Suppressor macrophage (primary cell): ENCODE data around the gene MARCO.

Source experiments
- DNase-seq, 4 experiments: peaks; one replicate each; pipeline ENCODE4 v3.0.0-alpha.2; 2020 to 2022
- total RNA-seq, 17 experiments: gene quantifications; one replicate each; lab custom pipeline; 2026; ENCODE audit warnings: mixed read lengths in 6 of 17, inconsistent platforms in 3 of 17; lab: John Stamatoyannopoulos, UW

Gene MARCO
- 5.0 to 106 (median 18.3) reads per million in 17 experiments for total RNA-seq

DNA sequence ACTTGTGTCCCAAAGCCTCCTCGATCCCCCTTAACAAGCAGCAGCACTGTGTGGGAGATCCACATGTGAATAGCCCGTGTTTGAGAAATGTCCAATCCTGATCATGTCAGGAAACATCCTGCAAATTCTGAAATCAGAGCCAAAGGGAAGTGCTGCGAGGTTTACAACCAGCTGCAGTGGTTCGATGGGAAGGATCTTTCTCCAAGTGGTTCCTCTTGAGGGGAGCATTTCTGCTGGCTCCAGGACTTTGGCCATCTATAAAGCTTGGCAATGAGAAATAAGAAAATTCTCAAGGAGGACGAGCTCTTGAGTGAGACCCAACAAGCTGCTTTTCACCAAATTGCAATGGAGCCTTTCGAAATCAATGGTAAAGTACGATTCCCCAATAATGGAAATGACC, at the start of gene MARCO:
Gene MARCO (plus strand): TSS at position 164 of the 400 bp plus-strand sequence. CDS start 107 bp downstream, at position 271.
- DNase-seq: peak; percentile 45 to 74 (median 66)

- DNase-seq: no peak
Observed at GRCh38 chr2:118893100-118893499, 48.9 kb upstream of the MARCO start.

- DNase-seq: peak; percentile 35 to 91 (median 72)
Observed at GRCh38 chr2:118902266-118903028, 39.5 kb upstream of the MARCO start.

GRCh38 chr2:118903029-118903351, 39.0 kb upstream of the MARCO start:
- no peak for DNase-seq

- DNase-seq: peak in 3 of 4 experiments; percentile 42 to 58 (median 45)
Observed at GRCh38 chr2:118903551-118904479, 38.2 kb upstream of the MARCO start.

GRCh38 chr2:118905206-118905605, 36.8 kb upstream of the MARCO start:
- DNase-seq: no peak

DNA sequence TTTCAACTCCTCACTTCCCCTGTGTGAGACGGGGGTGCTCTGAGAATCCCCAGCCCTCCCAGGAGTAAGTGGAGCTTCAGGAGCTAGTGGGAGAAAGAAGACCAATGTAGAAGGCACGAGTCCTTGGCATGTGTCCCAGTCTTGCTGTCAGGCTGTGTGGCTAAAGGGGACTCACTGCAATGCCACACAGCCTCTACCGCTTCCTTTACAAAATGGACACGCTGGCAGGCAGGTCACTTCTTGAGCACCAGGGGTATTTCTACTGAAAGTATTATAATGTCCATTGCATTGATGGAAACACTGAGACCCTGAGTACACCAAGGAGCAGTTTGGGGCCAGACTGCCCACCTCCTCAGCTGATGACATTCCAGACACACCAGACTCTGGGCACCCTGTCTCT, 35.8 kb upstream of the MARCO start:
- no peak for DNase-seq

GRCh38 chr2:118907759-118908158, 34.2 kb upstream of the MARCO start:
- no peak for DNase-seq

DNA sequence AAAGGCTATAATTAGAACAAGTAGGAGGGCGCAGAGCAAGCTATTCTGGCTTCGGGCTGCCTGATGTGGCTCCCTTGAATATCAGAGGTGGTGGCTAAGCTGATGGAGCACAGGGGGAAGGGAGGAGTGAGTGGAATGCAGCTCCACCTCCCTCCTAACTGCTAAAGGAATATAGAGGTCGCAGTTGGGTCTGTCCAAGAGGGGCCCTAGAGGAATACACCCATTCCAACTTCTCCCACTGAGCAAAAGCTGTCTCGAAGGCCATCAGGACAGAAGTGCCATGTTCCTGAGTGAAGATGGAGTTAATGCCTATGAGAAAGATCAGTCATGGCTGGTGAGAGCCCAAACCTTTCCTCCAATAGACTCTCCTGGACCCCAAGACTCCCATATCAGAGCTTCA, 32.8 kb upstream of the MARCO start:
- DNase-seq: no peak

GRCh38 chr2:118911166-118911856, 30.7 kb upstream of the MARCO start:
- no peak for DNase-seq

DNA sequence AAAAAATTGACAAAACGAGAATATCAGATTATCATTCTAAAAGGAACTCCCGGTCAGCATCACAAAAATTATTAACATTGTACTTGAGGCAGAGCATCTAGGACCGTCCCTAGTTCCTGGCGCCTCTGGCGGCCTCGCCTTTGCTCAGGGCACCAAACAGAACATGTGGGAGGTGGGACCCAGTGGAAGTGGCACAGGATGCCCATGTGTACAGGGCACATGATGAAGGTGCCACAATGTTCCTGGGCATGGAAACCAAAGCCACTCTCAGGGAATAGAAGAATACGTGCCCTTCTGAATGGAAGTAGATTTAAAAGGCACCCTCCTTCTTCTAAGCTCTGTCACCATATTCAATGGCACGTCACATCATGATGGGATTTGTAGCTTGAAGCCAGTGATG, 30.1 kb upstream of the MARCO start:
- no peak for DNase-seq

DNA sequence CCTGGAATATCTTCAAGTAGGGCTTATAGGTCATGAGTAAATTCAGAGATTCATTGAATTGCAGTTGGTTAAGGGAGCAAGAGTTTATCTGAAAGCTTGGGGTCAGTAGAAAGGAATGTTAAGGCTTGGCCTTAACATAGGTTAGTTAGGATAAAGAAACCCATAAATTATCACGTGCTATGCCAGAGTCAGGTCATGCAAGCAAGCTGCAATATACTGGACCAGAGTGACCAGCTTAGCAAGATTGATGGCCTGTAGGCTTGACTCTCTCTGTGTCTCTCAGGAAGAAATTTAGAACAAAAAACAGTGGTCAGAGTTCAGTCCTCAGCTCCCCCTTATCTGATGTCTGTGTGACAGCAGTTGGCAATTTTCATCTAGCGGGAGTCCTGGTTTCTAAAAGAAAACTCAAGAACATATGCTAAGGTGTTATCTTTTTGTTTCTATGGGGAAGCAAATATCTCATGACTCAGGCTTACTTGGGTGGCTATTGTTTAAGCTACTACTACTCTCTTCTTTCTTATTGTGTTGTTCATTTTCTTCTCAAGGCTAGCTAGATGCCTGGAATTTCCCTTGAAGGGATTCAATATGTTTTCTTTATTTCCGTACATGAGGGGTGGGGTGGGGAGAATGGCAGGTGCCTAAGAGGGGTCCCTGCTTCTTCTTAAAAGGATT, 28.7 kb upstream of the MARCO start:
- no peak for DNase-seq

- DNase-seq: peak; percentile 68 to 91 (median 82)
Observed at GRCh38 chr2:118913803-118914645, 28.0 kb upstream of the MARCO start.

DNA sequence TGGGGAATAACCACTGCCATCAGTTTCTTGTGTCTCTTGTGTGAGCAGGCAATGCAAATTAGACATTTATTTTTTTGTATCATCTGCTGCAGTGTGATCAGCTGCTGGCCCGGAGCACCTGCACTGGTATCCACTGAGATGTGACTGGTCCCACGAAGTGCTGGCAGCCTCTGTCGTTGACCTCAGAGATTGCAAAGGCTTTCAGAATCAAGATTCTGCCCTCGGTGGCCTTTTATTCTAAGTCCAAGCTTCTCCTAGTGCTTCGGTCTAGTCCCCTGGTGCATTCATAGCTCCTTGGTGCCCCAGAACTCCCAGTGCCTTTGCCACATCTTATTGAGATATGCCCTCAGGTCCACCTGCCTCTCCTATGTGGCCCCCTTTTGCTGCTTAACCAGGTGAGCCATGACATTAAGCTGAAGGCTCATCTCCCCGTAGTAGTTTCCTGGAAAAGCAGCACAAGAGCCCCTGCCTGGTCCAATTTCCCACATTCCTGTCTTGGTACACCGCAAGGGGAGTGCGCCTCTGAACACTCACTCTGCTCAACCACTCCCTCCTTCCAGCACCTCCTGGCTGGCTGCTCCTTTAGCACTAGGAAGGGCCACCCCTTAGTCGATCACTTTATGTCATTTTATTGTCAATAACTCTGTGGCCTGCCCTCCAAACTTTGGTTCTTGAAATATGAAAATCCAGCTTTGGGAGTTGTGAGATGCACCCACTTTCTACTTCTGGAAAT, 27.1 kb upstream of the MARCO start:
- no peak for DNase-seq

- peak in 2 of 4 experiments; percentile 23 to 51 for DNase-seq
Observed at GRCh38 chr2:118918017-118918416, 24.0 kb upstream of the MARCO start.

GRCh38 chr2:118921646-118922045, 20.3 kb upstream of the MARCO start:
- no peak for DNase-seq

GRCh38 chr2:118922254-118922653, 19.7 kb upstream of the MARCO start:
- DNase-seq: no peak

- DNase-seq: no peak
Observed at GRCh38 chr2:118923371-118923770, 18.6 kb upstream of the MARCO start.

GRCh38 chr2:118925476-118925875, 16.5 kb upstream of the MARCO start:
- peak; percentile 15 to 54 (median 44) for DNase-seq

- peak in 2 of 4 experiments; percentile 52 to 59 for DNase-seq
Observed at GRCh38 chr2:118925981-118926380, 16.0 kb upstream of the MARCO start.

DNA sequence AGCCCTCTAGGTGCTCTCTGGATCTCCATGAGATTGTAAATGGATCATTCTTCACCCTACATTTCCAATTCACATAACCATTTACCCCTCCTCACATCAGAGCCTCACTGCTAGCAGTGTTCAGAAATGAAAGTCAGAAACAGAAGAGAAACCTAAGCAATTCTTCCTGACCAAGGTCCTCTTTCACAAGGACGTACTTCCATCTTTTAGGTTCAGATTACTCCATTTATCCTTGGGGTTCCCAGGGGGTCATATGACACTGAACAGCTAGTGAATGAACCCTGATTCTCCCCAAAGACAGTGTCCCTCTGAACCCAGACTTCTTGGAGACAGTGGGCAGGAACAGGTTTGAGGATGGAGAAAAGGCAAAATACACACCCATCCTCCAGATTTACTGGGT, 12.9 kb upstream of the MARCO start:
- peak in 2 of 4 experiments; percentile 36 to 63 for DNase-seq
